Hepatocyte (in vitro differentiated cells): ENCODE results near the gene CAPNS2. TPM values are rescaled to one million over a fixed set of nuclear protein-coding genes. Genes with fewer than 3 reads are reported as not detected.

ENCODE experiments used
- DNase-seq: peaks from one replicate; pipeline ENCODE4 v3.0.0-alpha.2; 2016; ENCODE audit warnings: low spot score
- H2AFZ ChIP-seq: fragments of 200-600 bp; sonication (generic); 2 replicates; pipeline ENCODE4 v1.6.0; 2016; ENCODE audit warnings: antibody characterized with exemption, mild to moderate bottlenecking
- H3K27ac ChIP-seq: fragments of 200-600 bp; sonication (generic); 2 replicates; pipeline ENCODE4 v1.5.1; 2016; ENCODE audit warnings: mild to moderate bottlenecking
- H3K27me3 ChIP-seq: fragments of 200-600 bp; sonication (generic); 2 replicates; pipeline ENCODE4 v1.6.1; 2016
- H3K36me3 ChIP-seq: fragments of 200-600 bp; sonication (generic); replicated peaks from 2 replicates; pipeline ENCODE4 v1.5.1; 2016; ENCODE audit warnings: low read depth; ENCODE audit not compliant: insufficient read depth
- H3K4me1 ChIP-seq: fragments of 200-600 bp; sonication (generic); 2 replicates; pipeline ENCODE4 v1.5.1; 2016; ENCODE audit warnings: mild to moderate bottlenecking, moderate library complexity; ENCODE audit not compliant: insufficient read depth
- H3K4me2 ChIP-seq: fragments of 200-600 bp; sonication (generic); 2 replicates; pipeline ENCODE4 v1.6.0; 2016
- H3K4me3 ChIP-seq: fragments of 200-600 bp; sonication (generic); 2 replicates; pipeline ENCODE4 v1.5.1; 2016; ENCODE audit warnings: mild to moderate bottlenecking
- H3K79me2 ChIP-seq: fragments of 200-600 bp; sonication (generic); 2 replicates; pipeline ENCODE4 v1.6.0; 2017; ENCODE audit warnings: mild to moderate bottlenecking
- H3K9me2 ChIP-seq: fragments of 200-600 bp; sonication (generic); replicated peaks from 2 replicates; pipeline ENCODE4 v1.6.0; 2017; ENCODE audit warnings: mild to moderate bottlenecking; ENCODE audit not compliant: insufficient read depth
- H3K9me3 ChIP-seq: fragments of 200-600 bp; sonication (generic); 2 replicates; pipeline ENCODE4 v1.5.1; 2016; ENCODE audit warnings: low read depth, mild to moderate bottlenecking
- H4K20me1 ChIP-seq: fragments of 200-600 bp; sonication (generic); 2 replicates; pipeline ENCODE4 v1.6.0; 2016; ENCODE audit warnings: mild to moderate bottlenecking; ENCODE audit not compliant: insufficient read depth, poor library complexity, severe bottlenecking
- CTCF ChIP-seq: fragments of 200-600 bp; sonication (generic); IDR thresholded peaks from 2 replicates; pipeline ENCODE4 v1.5.1; 2016; ENCODE audit warnings: antibody characterized with exemption, mild to moderate bottlenecking; ENCODE audit not compliant: poor library complexity
- EZH2 ChIP-seq: fragments of 200-600 bp; sonication (generic); IDR thresholded peaks from 2 replicates; pipeline ENCODE4 v1.6.1; 2016; ENCODE audit warnings: antibody characterized with exemption, mild to moderate bottlenecking, borderline replicate concordance
- EZH2phosphoT487 ChIP-seq: fragments of 200-600 bp; sonication (generic); IDR thresholded peaks from one replicate; pipeline ENCODE4 v1.6.1; 2018; ENCODE audit warnings: antibody characterized with exemption, mild to moderate bottlenecking, low read depth, moderate library complexity; ENCODE audit not compliant: unreplicated experiment, severe bottlenecking
- WGBS: methylation state at CpG from one replicate; pipeline ENCODE4 v1.1.6; 2016; ENCODE audit warnings: low lambda C conversion rate; ENCODE audit errors: missing lambda C conversion rate; 5-methylcytosine and 5-hydroxymethylcytosine counted together
- polyA plus RNA-seq: library from polyadenylated mRNA; unstranded; fragments of >200 nt; fragmentation: Nextera tagmentation; extraction: Ambion mirVana; gene quantifications from 2 replicates; pipeline ENCODE4 v1.2.1, GENCODE V29; 2016
- total RNA-seq: library from RNA; depleted of rRNA; stranded (reverse); fragments of >200 nt; gene quantifications from 2 replicates; pipeline ENCODE4 v1.2.3, GENCODE V29; 2014

CAPNS2 gene
- total and polyA plus RNA-seq, 2 experiments from 2014 or later, result 0.30 TPM; not detected in 1

- no peak for DNase-seq
- Histone ChIP-seq H3K4me1 (no peaks in the 10 kb centered on the region), H3K27me3 (no peaks in the 10 kb centered on the region), H4K20me1 (no peaks in the 10 kb centered on the region), H3K9me3 (no peaks in the 10 kb centered on the region), H3K36me3 (no peaks in the 10 kb centered on the region), H3K4me2 (no peak overlapping the region), H3K9me2 (no peaks in the 10 kb centered on the region), H2AFZ (no peak overlapping the region), H3K4me3 (no peak overlapping the region), H3K27ac (no peak overlapping the region), H3K79me2 (no peaks in the 10 kb centered on the region)
- TF ChIP-seq CTCF (no peak), EZH2phosphoT487 (no peak), EZH2 (no peak)
Measured at GRCh38 chr16:55557186-55557585, 9.3 kb upstream of the CAPNS2 start.

- H3K4me1 ChIP-seq, result no peaks in the 10 kb centered on the region
- peak; percentile 10 for DNase-seq
- H3K4me2 ChIP-seq, result no peak overlapping the region
- no peak overlapping the region for H2AFZ ChIP-seq
- H3K9me2 ChIP-seq, result no peaks in the 10 kb centered on the region
- no peaks in the 10 kb centered on the region for H3K79me2 ChIP-seq
- no peaks in the 10 kb centered on the region for H4K20me1 ChIP-seq
- no peak overlapping the region for H3K4me3 ChIP-seq
- H3K27me3 ChIP-seq, result no peaks in the 10 kb centered on the region
- no peaks in the 10 kb centered on the region for H3K9me3 ChIP-seq
- no peaks in the 10 kb centered on the region for H3K36me3 ChIP-seq
- no peak overlapping the region for H3K27ac ChIP-seq
- no peak for TF ChIP-seq CTCF
- TF ChIP-seq EZH2phosphoT487, result peak; percentile 86
Measured at GRCh38 chr16:55559233-55559632, 7.3 kb upstream of the CAPNS2 start.

- H3K27me3 ChIP-seq, result no peaks in the 10 kb centered on the region
- H3K36me3 ChIP-seq, result no peaks in the 10 kb centered on the region
- TF ChIP-seq CTCF (no peak), EZH2 (no peak), EZH2phosphoT487 (no peak)
- no peak overlapping the region for H3K27ac ChIP-seq
- H3K9me3 ChIP-seq, result no peaks in the 10 kb centered on the region
- no peak overlapping the region for H3K4me3 ChIP-seq
- H2AFZ ChIP-seq, result no peak overlapping the region
- WGBS, result 64% methylated on average over 1 of the region's 1 CpG
- DNase-seq, result no peak
- no peaks in the 10 kb centered on the region for H3K4me1 ChIP-seq
- H4K20me1 ChIP-seq, result no peaks in the 10 kb centered on the region
- no peak overlapping the region for H3K4me2 ChIP-seq
- H3K9me2 ChIP-seq, result peaks cover 4% of the 10 kb centered on the region
- H3K79me2 ChIP-seq, result no peaks in the 10 kb centered on the region
Measured at GRCh38 chr16:55559933-55560516, 6.5 kb upstream of the CAPNS2 start.
